K562 (cell line): Measurements from ENCODE around the gene CDH12.

ENCODE experiments used
- FOXK1 ChIP-seq: sonication (generic); formaldehyde crosslinking; IDR thresholded peaks from 2 replicates; pipeline ENCODE4 v1.8.0; 2022; ENCODE audit warnings: missing genetic modification reagents, mild to moderate bottlenecking, borderline replicate concordance
- TRIM24 ChIP-seq, 2 experiments: fragments of 450-650 bp; IDR thresholded peaks; 2 replicates each; pipeline ENCODE4 v1.6.1; 2016
- ZNF785 ChIP-seq: fragments of 250-450 bp; sonication (Bioruptor Pico); IDR thresholded peaks from 2 replicates; pipeline ENCODE4 v1.4.0; 2020; ENCODE audit warnings: mild to moderate bottlenecking
- TF ChIP-seq, protein P1 (sequence below): sonication (generic); formaldehyde crosslinking; IDR thresholded peaks from 2 replicates; pipeline ENCODE4 v1.5.0; 2020; ENCODE audit warnings: missing genetic modification reagents
- TF ChIP-seq, protein P2 (sequence below), 3 experiments: IDR thresholded peaks in 2 of 3; conservative IDR thresholded peaks in 1 of 3; 2 replicates each; pipeline ENCODE4 v1.5.1; 2011 to 2012; ENCODE audit warnings: low read length in 3 of 3, mild to moderate bottlenecking in 3 of 3, control low read depth in 2 of 3, improper control_type of control experiment in 1 of 3, inconsistent platforms in 1 of 3, low read depth in 1 of 3, mixed read lengths in 1 of 3, moderate library complexity in 1 of 3; ENCODE audit not compliant: insufficient read depth in 2 of 3
- TF ChIP-seq, protein P3 (sequence below): fragments of 150-350 bp; IDR thresholded peaks from 2 replicates; pipeline ENCODE4 v1.6.1; 2014; ENCODE audit warnings: low read depth, mild to moderate bottlenecking, low read length, borderline replicate concordance

DNA sequence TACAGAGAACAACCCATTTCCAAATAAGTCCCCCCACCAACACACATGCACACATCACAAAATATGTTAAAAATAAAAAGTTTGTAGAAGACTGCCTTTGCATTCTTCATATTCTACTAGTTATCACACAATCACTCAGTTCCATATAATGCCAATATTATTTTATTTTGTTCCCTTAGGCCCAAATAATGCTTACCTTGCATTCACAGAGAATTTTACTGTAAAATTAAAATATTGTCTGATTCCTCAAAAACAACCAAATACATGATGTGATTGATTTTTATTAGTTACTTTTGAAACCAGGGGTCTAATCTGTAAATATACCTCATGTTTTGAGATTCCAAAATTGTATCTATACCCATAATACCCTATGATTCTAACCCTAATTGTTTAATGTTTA is 536.9 kb downstream of the CDH12 start:
- TF ChIP-seq ZNF785 (CRISPR knock-in tag) (no peak), FOXK1 (CRISPR knock-in tag) (no peak), TRIM24 (IDR thresholded peaks at IDR 0.05) (no peak)
- TF ChIP-seq, protein P1, sequence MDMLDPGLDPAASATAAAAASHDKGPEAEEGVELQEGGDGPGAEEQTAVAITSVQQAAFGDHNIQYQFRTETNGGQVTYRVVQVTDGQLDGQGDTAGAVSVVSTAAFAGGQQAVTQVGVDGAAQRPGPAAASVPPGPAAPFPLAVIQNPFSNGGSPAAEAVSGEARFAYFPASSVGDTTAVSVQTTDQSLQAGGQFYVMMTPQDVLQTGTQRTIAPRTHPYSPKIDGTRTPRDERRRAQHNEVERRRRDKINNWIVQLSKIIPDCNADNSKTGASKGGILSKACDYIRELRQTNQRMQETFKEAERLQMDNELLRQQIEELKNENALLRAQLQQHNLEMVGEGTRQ (CRISPR knock-in tag): no peak
- TF ChIP-seq, protein P2, sequence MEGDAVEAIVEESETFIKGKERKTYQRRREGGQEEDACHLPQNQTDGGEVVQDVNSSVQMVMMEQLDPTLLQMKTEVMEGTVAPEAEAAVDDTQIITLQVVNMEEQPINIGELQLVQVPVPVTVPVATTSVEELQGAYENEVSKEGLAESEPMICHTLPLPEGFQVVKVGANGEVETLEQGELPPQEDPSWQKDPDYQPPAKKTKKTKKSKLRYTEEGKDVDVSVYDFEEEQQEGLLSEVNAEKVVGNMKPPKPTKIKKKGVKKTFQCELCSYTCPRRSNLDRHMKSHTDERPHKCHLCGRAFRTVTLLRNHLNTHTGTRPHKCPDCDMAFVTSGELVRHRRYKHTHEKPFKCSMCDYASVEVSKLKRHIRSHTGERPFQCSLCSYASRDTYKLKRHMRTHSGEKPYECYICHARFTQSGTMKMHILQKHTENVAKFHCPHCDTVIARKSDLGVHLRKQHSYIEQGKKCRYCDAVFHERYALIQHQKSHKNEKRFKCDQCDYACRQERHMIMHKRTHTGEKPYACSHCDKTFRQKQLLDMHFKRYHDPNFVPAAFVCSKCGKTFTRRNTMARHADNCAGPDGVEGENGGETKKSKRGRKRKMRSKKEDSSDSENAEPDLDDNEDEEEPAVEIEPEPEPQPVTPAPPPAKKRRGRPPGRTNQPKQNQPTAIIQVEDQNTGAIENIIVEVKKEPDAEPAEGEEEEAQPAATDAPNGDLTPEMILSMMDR (IDR thresholded peaks at IDR 0.05 in 2 of 3, conservative IDR thresholded peaks at IDR 0.05 in 1 of 3; ENCODE audit: insufficient read depth in 2 of 3, low read depth in 1 of 3, low read length in 3 of 3): no peak
- TF ChIP-seq, protein P3, sequence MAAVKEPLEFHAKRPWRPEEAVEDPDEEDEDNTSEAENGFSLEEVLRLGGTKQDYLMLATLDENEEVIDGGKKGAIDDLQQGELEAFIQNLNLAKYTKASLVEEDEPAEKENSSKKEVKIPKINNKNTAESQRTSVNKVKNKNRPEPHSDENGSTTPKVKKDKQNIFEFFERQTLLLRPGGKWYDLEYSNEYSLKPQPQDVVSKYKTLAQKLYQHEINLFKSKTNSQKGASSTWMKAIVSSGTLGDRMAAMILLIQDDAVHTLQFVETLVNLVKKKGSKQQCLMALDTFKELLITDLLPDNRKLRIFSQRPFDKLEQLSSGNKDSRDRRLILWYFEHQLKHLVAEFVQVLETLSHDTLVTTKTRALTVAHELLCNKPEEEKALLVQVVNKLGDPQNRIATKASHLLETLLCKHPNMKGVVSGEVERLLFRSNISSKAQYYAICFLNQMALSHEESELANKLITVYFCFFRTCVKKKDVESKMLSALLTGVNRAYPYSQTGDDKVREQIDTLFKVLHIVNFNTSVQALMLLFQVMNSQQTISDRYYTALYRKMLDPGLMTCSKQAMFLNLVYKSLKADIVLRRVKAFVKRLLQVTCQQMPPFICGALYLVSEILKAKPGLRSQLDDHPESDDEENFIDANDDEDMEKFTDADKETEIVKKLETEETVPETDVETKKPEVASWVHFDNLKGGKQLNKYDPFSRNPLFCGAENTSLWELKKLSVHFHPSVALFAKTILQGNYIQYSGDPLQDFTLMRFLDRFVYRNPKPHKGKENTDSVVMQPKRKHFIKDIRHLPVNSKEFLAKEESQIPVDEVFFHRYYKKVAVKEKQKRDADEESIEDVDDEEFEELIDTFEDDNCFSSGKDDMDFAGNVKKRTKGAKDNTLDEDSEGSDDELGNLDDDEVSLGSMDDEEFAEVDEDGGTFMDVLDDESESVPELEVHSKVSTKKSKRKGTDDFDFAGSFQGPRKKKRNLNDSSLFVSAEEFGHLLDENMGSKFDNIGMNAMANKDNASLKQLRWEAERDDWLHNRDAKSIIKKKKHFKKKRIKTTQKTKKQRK: no peak
